OCI-LY1 (cell line): ENCODE measurements around the gene STYK1.

Experiments
- H2AFZ ChIP-seq: fragments of 200-600 bp; sonication (generic), shearing (Covaris generic); 2 replicates; pipeline ENCODE4 v1.6.0; 2014; ENCODE audit warnings: antibody characterized with exemption, mild to moderate bottlenecking, low read length
- H3F3A ChIP-seq: fragments of 200-600 bp; sonication (generic), shearing (Covaris generic); 2 replicates; pipeline ENCODE4 v1.6.0; 2014; ENCODE audit warnings: mild to moderate bottlenecking, antibody characterized with exemption, low read length, moderate library complexity; ENCODE audit not compliant: insufficient read depth
- H3K27ac ChIP-seq: fragments of 200-600 bp; sonication (generic); 2 replicates; pipeline ENCODE4 v1.5.1; 2014; ENCODE audit warnings: low read length, mixed run types, mild to moderate bottlenecking, low read depth; ENCODE audit not compliant: poor library complexity, severe bottlenecking
- H3K27me3 ChIP-seq: fragments of 200-600 bp; sonication (generic); 2 replicates; pipeline ENCODE4 v1.6.0; 2014; ENCODE audit warnings: antibody characterized with exemption, mild to moderate bottlenecking, low read length, moderate library complexity; ENCODE audit not compliant: insufficient read depth
- H3K36me3 ChIP-seq: fragments of 200-600 bp; sonication (generic); 2 replicates; pipeline ENCODE4 v1.6.1; 2014; ENCODE audit warnings: mild to moderate bottlenecking, antibody characterized with exemption, low read length, moderate library complexity, mixed read lengths; ENCODE audit not compliant: insufficient read depth
- H3K4me1 ChIP-seq: fragments of 200-600 bp; sonication (generic); 2 replicates; pipeline ENCODE4 v1.5.1; 2014; ENCODE audit warnings: mild to moderate bottlenecking, low read length, moderate library complexity; ENCODE audit not compliant: insufficient read depth, severe bottlenecking
- H3K4me2 ChIP-seq: fragments of 200-600 bp; sonication (generic), shearing (Covaris generic); 2 replicates; pipeline ENCODE4 v1.6.1; 2014; ENCODE audit warnings: low read length
- H3K4me3 ChIP-seq: fragments of 200-600 bp; sonication (generic); 2 replicates; pipeline ENCODE4 v1.5.1; 2014; ENCODE audit warnings: low read length, low read depth, mild to moderate bottlenecking, mixed read lengths; ENCODE audit not compliant: poor library complexity, severe bottlenecking
- H3K79me2 ChIP-seq: fragments of 200-600 bp; shearing (Covaris generic); 2 replicates; pipeline ENCODE4 v1.6.1; 2016; ENCODE audit warnings: mixed run types, low read length, mixed read lengths; ENCODE audit not compliant: insufficient read depth
- H3K9ac ChIP-seq: fragments of 200-600 bp; sonication (generic), shearing (Covaris generic); 2 replicates; pipeline ENCODE4 v1.6.1; 2014; ENCODE audit warnings: mild to moderate bottlenecking, low read length, mixed read lengths
- H3K9me2 ChIP-seq: fragments of 200-600 bp; sonication (generic), shearing (Covaris generic); 2 replicates; pipeline ENCODE4 v1.6.1; 2014; ENCODE audit warnings: low read depth, mild to moderate bottlenecking, low read length, mixed read lengths
- H3K9me3 ChIP-seq: fragments of 200-600 bp; shearing (Covaris generic); 2 replicates; pipeline ENCODE4 v1.6.1; 2014; ENCODE audit warnings: low read length, mixed read lengths
- H4K20me1 ChIP-seq: fragments of 200-600 bp; sonication (generic), shearing (Covaris generic); 2 replicates; pipeline ENCODE4 v1.6.0; 2016; ENCODE audit warnings: mild to moderate bottlenecking, low read length; ENCODE audit not compliant: insufficient read depth
- CTCF ChIP-seq: fragments of 200-600 bp; sonication (generic), shearing (Covaris generic); IDR thresholded peaks from 2 replicates; pipeline ENCODE4 v1.5.1; 2017; ENCODE audit warnings: mild to moderate bottlenecking, antibody characterized with exemption, low read length, moderate library complexity, mixed read lengths
- EZH2 ChIP-seq: fragments of 200-600 bp; sonication (generic), shearing (Covaris generic); IDR thresholded peaks from 2 replicates; pipeline ENCODE4 v1.8.0; 2017; ENCODE audit warnings: borderline replicate concordance, mixed run types, mild to moderate bottlenecking, antibody characterized with exemption, low read length, moderate library complexity, mixed read lengths

STYK1 gene

GRCh38 chr12:10719482-10719881, 45.6 kb upstream of the STYK1 start:
- TF ChIP-seq EZH2: no peak
- Histone ChIP-seq H3F3A (no peaks in the 10 kb centered on the region), H3K4me2 (no peak overlapping the region), H2AFZ (no peak overlapping the region), H3K27me3 (no peaks in the 10 kb centered on the region), H3K9me3 (no peaks in the 10 kb centered on the region), H3K4me1 (peaks cover 22% of the 10 kb centered on the region), H3K9me2 (no peaks in the 10 kb centered on the region), H3K4me3 (no peak overlapping the region), H3K36me3 (peaks cover 6% of the 10 kb centered on the region; the same call in 1 of the 2 replicates), H3K79me2 (peaks cover 5% of the 10 kb centered on the region; the same call in 1 of the 2 replicates), H3K9ac (no peak overlapping the region), H4K20me1 (no peaks in the 10 kb centered on the region), H3K27ac (no peak overlapping the region)

GRCh38 chr12:10718279-10718821, 44.5 kb upstream of the STYK1 start:
- TF ChIP-seq EZH2 (no peak), CTCF (no peak)
- H3K4me1 ChIP-seq: peaks cover 16% of the 10 kb centered on the region
- no peak overlapping the region for H3K9ac ChIP-seq
- no peaks in the 10 kb centered on the region for H3K9me2 ChIP-seq
- H3K79me2 ChIP-seq: peaks cover 5% of the 10 kb centered on the region; the same call in 1 of the 2 replicates
- H2AFZ ChIP-seq: no peak overlapping the region
- H3F3A ChIP-seq: no peaks in the 10 kb centered on the region
- no peak overlapping the region for H3K4me2 ChIP-seq
- no peak overlapping the region for H3K27ac ChIP-seq
- H3K9me3 ChIP-seq: no peaks in the 10 kb centered on the region
- H3K36me3 ChIP-seq: peaks cover 13% of the 10 kb centered on the region; the same call in 1 of the 2 replicates
- no peaks in the 10 kb centered on the region for H3K27me3 ChIP-seq
- H3K4me3 ChIP-seq: no peak overlapping the region
- H4K20me1 ChIP-seq: no peaks in the 10 kb centered on the region

GRCh38 chr12:10717410-10717809, 43.6 kb upstream of the STYK1 start:
- Histone ChIP-seq H3K27ac (no peak overlapping the region), H3K9me3 (no peaks in the 10 kb centered on the region), H3K79me2 (peaks cover 5% of the 10 kb centered on the region; the same call in 1 of the 2 replicates), H4K20me1 (no peaks in the 10 kb centered on the region), H3K27me3 (no peaks in the 10 kb centered on the region), H3K4me2 (no peak overlapping the region), H3F3A (no peaks in the 10 kb centered on the region), H3K4me3 (no peak overlapping the region), H3K36me3 (peaks cover 21% of the 10 kb centered on the region; the same call in 1 of the 2 replicates), H3K9ac (no peak overlapping the region), H3K9me2 (no peaks in the 10 kb centered on the region), H2AFZ (no peak overlapping the region), H3K4me1 (peaks cover 16% of the 10 kb centered on the region)
- TF ChIP-seq EZH2 (no peak), CTCF (no peak)

GRCh38 chr12:10716704-10717315, 43.0 kb upstream of the STYK1 start:
- no peak overlapping the region for H3K9ac ChIP-seq
- peaks cover 5% of the 10 kb centered on the region; the same call in 1 of the 2 replicates for H3K79me2 ChIP-seq
- H3K9me2 ChIP-seq: no peaks in the 10 kb centered on the region
- no peak overlapping the region for H3K4me3 ChIP-seq
- H3K9me3 ChIP-seq: no peaks in the 10 kb centered on the region
- H2AFZ ChIP-seq: no peak overlapping the region
- no peak for TF ChIP-seq CTCF
- no peak for TF ChIP-seq EZH2
- H3K36me3 ChIP-seq: peaks cover 27% of the 10 kb centered on the region; the same call in 1 of the 2 replicates
- no peaks in the 10 kb centered on the region for H4K20me1 ChIP-seq
- peaks cover 16% of the 10 kb centered on the region for H3K4me1 ChIP-seq
- no peak overlapping the region for H3K27ac ChIP-seq
- H3K27me3 ChIP-seq: no peaks in the 10 kb centered on the region
- no peaks in the 10 kb centered on the region for H3F3A ChIP-seq
- no peak overlapping the region for H3K4me2 ChIP-seq
